NCI-H146 treated with DMSO at 0.1 percent for 48 hours (cell line): ENCODE results near the gene CHD1L.
"Not testable (repeated sequence)": the region's sequence is repeated elsewhere in the genome, so short reads cannot be mapped to it uniquely, and the experiment has no call there.

ENCODE experiments used
- DNase-seq: peaks from one replicate; lab custom pipeline; 2025; ENCODE audit not compliant: unreplicated experiment; lab: John Stamatoyannopoulos, UW

The CHD1L gene

DNA sequence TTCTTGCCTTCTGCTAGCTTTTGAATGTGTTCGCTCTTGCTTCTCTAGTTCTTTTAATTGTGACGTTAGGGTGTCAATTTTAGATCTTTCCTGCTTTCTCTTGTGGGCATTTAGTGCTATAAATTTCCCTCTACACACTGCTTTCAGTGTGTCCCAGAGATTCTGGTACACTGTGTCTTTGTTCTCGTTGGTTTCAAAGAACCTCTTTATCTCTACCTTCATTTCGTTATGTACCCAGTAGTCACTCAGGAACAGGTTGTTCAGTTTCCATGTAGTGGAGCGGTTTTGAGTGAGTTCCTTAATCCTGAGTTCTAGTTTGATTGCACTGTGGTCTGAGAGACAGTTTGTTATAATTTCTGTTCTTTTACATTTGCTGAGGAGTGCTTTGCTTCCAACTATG lies 11.5 kb upstream of the CHD1L start:
- not testable (repeated sequence) for DNase-seq

DNA sequence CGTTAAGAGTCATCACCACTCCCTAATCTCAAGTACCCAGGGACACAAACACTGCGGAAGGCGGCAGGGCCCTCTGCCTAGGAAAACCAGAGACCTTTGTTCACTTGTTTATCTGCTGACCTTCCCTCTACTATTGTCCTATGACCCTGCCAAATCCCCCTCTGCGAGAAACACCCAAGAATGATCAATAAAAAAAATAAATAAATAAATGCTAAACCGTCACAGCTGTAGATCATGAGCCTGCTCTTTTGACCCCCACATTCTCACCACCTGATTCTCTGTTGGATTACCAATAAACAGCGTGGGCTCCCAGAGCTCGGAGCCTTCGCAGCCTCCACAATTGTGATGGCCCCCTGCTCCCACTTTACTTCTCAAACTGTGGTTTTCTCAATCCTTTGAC lies 8.6 kb upstream of the CHD1L start:
- not testable (repeated sequence) for DNase-seq

DNA sequence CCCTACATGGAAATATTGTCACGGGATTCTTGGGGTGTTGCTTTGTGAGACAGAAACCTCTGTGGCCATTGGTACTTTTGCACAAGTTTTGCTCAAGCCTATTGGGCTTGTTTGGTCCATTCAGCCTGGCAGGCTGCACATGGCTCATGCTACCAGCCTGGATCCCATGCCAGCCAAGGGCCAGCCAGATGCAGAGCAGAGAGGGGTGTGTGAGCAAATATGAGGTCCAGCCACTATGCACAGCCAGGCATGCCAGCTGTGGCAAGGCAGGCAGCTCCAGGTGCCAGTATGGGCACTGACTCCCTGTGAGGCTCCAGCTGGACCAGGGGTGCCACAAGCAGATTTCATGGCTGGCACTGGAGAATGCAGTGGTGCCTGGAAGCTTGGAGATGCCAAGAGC lies 6.7 kb upstream of the CHD1L start:
- no peak for DNase-seq

- no peak for DNase-seq
These were observed 6.0 kb upstream of the CHD1L start for GRCh38 chr1:147236448-147236847.

DNA sequence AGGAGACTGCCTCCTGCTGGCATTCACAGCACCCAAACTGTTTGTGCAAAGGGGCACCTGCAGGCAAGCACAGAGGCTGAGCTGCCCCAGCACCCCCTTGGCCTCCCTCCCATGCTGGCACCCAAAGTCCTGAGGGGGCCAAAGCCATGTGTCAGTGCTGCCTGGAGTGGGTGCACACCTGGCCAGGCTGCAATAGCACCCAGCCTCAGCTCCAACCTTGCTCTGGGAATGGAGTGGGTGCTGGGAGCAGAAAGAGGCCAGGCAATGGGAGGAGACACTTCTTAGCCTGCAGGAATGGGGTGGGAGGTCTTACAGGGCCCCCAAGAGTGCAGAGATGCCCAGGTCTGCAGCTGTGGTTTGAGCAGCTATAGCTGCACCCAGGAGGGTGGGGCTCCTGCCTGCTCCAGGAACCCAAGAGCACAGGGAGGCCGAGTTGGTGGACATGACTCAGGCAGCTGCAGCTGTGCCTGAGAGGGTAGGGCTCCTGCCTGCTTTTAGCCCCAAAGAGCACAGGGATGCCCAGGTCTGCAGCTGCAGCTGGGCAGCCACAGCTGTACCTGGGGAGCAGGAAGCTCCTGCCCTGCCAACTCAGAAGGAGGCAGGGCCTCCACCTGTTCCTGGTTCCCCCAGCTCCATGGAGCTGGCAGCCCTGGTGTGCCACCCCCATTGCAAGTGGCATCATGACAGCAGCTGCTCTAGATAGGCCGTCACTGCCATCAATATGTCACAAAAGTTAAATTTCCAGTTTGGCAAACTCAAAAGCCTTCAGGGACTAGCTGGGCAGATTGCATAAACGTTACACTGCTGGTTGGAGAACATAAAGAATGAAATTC lies 5.3 kb upstream of the CHD1L start:
- no peak for DNase-seq

DNA sequence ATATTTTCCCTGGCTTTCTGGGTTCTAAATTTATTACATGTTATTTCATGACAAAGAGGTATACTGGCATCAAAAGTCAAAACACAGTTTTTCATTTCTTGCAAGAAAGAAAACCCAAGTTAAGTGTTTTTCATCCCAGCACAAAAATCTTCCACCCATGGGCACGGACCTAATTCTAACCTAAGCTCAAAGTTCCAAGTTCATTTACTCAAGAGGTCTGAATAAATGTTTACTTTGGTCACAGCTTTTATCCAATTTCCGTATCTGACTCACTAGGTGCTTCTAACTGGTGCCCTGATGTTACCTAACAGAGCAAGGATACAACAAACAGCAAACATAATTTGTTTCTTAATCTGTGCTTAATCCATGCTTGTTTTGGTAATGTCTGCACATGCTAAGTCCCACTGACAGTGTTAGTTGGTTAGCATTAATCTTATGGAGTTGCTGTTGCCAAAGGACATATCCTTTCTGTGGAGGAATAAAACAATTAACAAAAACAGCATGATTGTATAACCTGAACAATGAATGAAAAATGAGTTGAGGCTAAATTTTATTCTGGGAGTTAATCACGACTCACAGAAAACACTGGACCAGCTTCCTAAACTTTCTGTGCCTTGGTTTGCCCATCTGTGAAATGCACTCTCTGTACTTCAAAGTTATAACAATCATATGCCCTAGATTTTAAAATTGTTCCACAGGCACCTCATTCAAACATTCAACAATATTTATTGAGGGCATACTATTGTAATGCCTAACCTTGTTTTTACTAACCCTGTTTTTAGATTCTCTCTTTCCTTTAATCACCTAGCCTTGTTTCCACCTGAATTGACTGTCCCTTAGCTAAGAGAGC lies 4.2 kb upstream of the CHD1L start:
- DNase-seq = no peak

- no peak for DNase-seq
These were observed 3.3 kb upstream of the CHD1L start for GRCh38 chr1:147238925-147239820.

DNA sequence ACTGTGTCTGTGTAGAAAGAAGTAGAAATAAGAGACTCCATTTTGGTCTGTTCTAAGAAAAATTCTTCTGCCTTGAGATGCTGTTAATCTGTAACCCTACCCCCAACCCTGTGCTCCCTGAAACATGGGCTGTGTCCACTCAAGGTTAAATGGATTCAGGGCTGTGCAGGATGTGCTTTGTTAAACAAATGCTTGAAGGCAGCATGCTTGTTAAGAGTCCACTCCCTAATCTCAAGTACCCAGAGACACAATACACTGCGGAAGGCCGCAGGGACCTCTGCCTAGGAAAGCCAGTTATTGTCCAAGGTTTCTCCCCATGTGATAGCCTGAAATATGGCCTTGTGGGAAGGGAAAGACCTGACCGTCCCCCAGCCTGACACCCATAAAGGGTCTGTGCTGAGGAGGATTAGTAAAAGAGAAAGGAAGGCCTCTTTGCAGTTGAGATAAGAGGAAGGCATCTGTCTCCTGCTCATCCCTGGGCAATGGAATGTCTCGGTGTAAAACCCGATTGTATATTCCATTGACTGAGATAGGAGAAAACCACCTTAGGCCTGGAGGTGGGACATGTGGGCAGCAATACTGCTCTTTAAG lies 2.3 kb upstream of the CHD1L start:
- DNase-seq = not testable (repeated sequence)

DNA sequence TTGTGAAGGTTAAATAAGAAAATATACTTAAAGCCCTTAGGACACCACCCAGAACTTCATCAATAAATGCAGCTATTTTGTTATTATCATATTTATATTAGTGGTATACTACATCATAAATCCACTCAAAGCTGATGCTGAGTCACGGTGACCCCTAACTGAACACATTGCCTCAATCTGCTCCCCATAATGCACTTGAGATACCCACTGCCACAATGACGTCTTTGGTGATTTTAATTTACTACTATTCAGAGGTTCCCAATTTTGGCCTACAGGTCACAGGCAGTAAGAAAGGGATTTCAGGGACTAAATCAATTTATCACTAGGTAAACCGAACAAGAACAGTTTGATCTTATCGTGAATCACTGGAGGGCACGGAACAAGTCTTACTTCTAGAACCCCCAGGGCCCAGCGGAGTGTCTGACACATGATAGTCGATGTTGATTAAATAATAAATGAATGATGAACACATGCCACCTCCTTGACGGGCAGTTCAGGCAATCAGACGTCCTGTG lies 493 bp upstream of the CHD1L start:
- no peak for DNase-seq

DNA sequence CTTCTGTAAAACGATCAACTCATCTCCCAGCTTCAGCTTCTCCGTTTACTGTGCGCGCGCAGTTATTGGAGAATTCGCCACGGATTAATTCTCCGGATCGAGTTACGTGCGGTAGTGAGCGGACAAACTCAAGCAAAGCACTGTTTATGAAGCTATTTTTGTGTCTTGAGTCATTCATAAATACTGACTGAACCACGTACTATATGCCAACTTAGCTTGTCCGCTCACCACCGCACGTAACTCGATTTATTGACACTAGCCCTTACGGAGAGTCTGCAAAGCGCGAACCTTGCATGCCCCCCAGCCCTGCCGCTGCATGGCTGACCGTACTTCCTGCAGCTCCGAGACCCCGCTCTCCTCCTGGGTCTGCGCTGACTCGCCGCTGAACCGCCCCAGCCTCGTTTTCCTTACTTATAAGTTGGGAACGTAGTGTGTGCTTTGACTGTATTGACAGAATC lies 773 bp downstream of the CHD1L start:
- peak; percentile 40 for DNase-seq

DNA sequence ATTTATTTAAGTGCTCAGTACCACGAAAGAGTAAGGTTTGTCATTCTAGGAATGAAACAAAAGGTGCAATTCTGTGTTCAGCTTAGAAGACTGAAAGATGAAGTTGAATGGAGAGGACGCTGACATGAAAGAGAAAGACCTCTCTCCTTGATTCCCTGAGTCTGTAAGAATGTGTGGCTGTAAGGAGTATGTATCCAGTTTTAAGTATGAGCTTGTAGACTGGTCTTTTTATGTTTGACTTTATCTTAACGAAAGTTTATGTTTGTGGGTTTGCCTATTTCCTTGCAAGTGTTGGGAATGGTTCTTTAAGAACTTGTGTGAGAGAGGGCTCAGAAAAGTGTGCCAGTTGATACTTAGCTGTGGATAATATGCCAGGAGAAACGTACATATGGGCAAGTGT lies 1.4 kb downstream of the CHD1L start:
- DNase-seq = no peak

DNA sequence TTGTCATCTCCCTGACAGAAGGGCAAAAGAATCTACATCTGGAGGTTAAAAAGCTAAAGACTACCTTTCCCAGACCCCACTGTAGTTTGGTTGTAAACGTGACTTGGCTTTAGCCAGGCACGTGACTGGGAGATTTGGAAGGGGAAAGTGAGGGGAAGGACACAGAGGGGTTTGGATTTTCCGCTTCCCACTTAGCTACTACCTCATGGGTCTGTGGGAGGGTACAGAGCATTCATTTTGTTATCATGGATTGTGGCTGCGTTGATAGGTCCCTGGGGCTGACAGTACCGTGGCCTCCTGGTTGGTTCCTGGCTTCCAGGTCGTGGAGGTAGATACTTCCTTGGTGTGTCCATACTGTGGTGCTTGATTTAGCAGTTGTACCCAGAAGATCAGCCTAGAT lies 2.6 kb downstream of the CHD1L start:
- no peak for DNase-seq

GRCh38 chr1:147245586-147246021 lies 3.1 kb downstream of the CHD1L start:
- DNase-seq = no peak

DNA sequence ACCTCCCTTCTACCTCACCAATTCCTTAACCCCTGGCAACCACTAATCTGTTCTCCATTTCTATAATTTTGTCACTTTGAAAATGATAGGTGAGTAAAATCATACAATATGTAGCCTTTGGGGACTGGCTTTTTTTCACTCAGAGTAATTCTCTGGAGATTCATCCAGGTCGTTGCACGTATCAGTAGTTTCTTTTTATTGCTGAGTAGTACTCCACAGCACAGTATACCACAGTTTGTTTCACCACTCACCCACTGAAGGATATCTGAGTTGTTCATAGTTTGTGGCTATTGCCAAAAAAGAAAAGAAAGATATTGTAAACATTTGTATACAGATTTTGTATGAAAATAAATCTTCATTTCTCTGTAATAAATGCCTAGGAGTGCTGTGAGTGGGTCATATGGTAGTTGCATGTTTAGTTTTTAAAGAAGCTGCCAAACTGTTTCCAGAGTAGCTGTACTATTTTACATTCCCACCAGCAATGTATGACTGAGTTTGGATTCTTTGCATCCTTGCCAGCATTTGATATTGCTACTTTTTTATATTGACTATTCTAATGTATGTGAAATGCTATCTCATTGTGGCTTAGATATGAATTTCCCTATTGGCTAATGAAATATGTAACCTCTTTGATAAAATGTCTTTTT lies 3.7 kb downstream of the CHD1L start:
- no peak for DNase-seq

DNA sequence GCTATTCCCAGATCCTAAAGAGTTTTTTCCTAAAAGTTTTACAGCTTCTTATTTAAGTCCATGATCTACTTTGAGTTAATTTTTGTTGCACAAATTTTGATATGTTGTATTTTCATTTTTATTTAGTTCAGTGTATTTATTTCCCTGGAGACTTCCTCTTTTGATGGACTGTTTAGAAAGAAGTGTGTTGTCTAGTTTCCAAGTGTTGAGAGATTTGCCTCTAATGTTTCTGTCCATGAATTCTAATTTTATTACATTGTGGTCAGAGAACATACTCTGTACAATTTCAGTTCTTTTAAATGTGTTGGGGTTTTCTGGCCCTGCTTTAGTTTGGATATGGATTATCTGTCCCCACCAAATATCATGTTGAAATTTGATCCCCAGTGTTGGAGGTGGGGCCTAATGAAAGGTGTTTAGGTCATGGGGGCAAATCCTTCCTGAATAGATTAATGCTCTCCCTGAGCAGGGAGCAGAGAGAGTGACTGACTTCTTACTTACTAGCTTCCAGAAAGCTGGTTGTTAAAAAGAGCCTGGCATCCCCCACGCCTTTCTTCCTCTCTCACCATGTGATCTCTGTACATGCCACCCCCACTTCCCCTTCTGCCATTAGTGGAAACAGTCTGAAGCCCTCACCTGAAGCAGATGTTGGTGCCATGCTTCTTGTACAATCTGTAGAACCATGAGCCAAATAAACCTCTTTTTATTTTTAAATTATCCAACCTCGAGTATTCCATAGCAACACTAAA lies 4.6 kb downstream of the CHD1L start:
- DNase-seq = no peak

- no peak for DNase-seq
These were observed 5.3 kb downstream of the CHD1L start for GRCh38 chr1:147247656-147248238.

GRCh38 chr1:147252540-147252939 lies 10.1 kb downstream of the CHD1L start:
- peak; percentile 51 for DNase-seq

GRCh38 chr1:147260956-147261355 lies 18.5 kb downstream of the CHD1L start:
- no peak for DNase-seq
